Measurements from ENCODE around the gene VAPA.
"Not testable (repeated sequence)": the region's sequence is repeated elsewhere in the genome, so short reads cannot be mapped to it uniquely, and the experiment has no call there.

Gene VAPA

DNA sequence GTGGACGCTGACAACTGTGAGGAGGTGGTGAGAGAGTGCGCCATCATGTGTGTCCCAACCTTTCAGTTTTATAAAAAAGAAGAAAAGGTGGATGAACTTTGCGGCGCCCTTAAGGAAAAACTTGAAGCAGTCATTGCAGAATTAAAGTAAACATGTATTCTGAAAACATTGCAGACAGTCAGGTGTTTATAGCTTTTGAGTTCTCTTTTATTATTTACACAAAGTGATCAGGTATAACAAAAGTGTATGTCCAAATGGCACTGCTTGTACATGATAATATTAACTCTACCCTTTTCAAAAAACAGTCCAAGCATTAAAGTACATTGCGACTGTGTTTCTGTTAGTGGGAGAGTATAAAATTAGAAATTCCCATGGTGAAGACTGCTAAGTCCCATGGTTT lies 25.8 kb upstream of the VAPA start:
- FAIRE-seq = no peak
- DNase-seq (ENCODE audit: insufficient read length, low spot score) = no peak
- TF ChIP-seq, protein P1, sequence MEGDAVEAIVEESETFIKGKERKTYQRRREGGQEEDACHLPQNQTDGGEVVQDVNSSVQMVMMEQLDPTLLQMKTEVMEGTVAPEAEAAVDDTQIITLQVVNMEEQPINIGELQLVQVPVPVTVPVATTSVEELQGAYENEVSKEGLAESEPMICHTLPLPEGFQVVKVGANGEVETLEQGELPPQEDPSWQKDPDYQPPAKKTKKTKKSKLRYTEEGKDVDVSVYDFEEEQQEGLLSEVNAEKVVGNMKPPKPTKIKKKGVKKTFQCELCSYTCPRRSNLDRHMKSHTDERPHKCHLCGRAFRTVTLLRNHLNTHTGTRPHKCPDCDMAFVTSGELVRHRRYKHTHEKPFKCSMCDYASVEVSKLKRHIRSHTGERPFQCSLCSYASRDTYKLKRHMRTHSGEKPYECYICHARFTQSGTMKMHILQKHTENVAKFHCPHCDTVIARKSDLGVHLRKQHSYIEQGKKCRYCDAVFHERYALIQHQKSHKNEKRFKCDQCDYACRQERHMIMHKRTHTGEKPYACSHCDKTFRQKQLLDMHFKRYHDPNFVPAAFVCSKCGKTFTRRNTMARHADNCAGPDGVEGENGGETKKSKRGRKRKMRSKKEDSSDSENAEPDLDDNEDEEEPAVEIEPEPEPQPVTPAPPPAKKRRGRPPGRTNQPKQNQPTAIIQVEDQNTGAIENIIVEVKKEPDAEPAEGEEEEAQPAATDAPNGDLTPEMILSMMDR (IDR thresholded peaks at IDR 0.05; ENCODE audit: insufficient read depth, missing control alignments) = no peak

DNA sequence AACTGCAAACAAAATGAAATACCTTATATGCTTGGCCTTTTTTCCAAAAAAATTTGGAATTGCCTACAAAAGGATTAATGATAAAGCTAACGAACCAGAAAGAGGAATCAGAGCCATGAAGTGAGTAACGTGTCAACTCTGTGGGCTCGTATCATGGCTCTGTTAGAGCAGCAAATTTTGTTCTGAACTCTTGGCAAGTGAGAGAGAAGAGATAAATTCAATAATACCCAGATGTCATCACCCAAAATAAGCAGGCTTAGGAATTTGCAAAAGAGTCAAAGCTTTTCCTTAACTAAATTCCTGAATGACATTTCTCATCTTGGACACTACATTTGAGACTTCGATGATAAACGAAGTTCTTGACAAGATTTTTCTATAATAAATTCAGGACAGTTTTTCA lies 23.6 kb upstream of the VAPA start:
- DNase-seq (ENCODE audit: insufficient read length, low spot score) (no peak), FAIRE-seq (no peak)
- TF ChIP-seq, protein P1 (IDR thresholded peaks at IDR 0.05; ENCODE audit: insufficient read depth, missing control alignments) = no peak

DNA sequence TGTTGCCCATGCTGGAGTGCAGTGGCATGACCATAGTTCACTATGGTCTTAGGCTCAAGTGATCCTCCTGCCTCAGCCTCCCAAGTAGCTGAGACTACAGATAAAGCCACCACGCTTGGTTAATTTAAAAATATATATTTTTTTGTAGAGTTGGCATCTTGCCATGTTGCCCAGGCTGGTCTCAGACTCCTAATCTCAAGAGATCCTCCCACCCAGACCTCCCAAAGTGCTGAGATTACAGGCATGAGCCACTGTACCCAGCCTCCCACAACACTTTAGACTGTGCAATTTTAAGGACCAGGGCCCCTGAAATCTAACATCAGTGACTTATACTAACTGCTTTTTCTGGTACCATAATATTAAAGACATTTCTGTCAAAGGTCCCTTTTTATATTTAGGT lies 22.9 kb upstream of the VAPA start:
- FAIRE-seq (no peak), DNase-seq (ENCODE audit: insufficient read length, low spot score) (no peak)
- TF ChIP-seq, protein P1 (IDR thresholded peaks at IDR 0.05; ENCODE audit: insufficient read depth, missing control alignments) = no peak

DNA sequence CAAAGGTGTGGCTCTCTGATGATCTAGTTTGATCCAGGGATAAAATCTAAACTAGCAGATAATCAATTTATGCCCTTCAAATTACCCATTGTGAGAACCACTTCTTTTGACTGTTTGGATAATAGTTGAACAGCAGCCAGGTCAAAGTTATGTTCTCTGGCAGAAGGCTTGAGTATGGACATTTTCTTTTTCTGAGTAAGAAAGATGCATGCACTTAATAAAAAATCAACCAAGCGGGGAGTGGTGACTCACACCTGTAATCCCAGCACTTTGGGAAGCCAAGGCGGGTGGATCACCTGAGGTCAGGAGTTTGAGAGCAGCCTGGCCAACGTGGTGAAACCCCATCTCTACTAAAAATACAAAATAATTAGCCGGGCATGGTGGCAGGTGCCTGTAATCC lies 22.3 kb upstream of the VAPA start:
- DNase-seq (ENCODE audit: insufficient read length, low spot score); FAIRE-seq: not testable (repeated sequence)

DNA sequence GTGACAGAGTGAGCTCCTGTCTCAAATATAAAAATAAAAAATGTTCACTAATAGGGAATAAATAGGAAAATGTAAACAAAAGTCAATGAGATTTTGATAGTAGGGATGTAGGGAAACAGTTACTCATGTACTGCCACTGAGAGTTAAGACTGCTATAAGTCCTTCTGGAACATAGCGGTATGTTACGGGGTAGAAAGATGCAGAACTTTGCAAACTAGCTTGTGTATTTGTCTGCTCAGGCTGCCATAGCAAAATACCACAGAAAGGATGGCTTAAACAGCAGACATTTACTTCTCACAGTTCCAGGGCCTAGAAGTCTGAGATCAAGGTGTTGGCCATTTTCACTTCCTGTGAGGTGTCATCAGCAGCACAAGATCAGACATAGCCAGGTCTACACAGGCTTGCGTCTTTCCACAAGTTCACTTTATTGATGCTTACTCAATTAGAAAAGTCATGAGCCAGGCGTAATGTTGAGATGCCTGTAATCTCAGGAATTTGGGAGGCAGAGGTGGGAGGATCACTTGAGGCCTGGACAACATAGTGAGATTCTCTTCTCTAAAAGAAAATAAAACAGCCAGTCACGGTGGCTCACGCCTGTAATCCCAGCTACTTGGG lies 19.3 kb upstream of the VAPA start:
- TF ChIP-seq, protein P1 (IDR thresholded peaks at IDR 0.05; ENCODE audit: insufficient read depth, missing control alignments) = no peak
- no peak for FAIRE-seq
- DNase-seq (ENCODE audit: insufficient read length, low spot score) = no peak

DNA sequence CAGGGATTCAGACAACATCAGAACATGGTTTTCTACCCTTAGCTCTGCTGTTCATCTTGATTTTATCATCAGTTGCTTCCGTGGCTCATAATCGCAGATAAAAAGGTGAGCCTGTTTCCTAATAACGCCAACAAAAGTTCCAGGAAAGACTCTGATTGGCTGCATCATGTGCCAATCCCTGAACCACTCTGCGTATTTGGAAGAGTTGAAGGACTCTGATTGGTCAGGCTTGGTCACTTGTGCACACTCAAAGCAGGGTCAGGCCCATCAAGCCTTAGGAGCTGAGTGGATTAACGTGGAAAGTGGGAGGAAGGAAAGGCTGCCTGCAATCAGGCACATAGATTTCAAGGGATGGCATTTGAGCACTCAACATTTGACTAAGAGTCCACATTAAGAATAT lies 16.7 kb upstream of the VAPA start:
- DNase-seq (ENCODE audit: insufficient read length, low spot score) = no peak
- no peak for FAIRE-seq
- TF ChIP-seq, protein P1 (IDR thresholded peaks at IDR 0.05; ENCODE audit: insufficient read depth, missing control alignments) = no peak

DNA sequence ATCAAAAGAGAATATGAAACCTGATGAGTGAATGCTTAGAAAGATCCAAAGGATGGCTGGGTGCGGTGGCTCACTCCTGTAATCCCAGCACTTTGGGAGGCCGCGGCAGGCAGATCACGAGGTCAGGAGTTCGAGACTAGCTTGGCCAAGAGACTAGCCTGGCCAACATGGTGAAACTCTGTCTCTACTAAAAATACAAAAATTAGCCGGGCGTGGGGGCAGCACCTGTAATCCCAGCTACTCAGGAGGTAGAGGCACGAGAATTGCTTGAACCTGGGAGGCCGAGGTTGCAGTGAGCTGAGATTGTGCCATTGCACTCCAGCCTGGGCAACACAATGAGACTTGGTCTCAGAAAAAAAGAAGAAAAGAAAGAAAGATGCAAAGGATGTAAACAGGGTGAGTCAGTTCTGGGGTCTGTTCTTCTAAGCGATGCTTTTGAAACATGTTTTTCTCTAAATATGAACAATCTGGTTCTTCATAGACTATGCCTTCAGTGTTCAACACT lies 16.0 kb upstream of the VAPA start:
- FAIRE-seq; DNase-seq (ENCODE audit: insufficient read length, low spot score): not testable (repeated sequence)

DNA sequence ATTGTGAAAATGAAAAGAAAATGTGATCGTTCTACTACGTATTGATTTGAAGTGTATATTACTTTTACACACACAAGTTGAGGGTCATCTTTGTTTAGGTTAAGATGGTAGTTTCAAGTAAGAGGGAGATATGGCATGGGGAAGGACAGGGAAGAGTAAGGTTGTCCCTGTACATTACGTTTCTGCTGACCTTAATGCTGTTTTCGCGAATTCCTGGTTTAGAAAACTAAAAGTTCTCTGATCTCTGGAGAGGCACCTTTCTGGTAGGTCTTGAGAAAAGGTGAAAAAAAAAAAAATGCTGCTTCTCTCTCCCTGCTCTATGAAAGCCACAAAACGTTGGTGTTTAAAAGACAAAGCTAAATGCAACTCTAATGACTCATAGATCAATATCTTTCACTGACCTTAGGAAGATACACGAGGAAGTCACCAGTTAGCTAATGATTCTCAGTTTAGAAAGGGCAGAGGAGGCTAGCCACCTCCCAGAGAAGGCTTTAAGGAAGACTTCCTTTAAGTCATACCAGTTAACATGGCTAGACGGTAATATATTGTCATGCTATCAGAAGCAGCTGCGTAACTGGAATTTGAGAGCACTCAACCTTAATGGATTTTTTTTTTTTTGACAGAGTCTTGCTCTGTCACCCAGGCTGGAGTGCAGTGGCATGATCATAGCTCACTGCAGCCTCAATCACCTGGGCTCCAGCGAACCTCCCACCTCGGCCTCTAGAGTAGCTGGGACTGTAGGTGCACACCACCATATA lies 14.8 kb upstream of the VAPA start:
- DNase-seq (ENCODE audit: insufficient read length, low spot score) (no peak), FAIRE-seq (no peak)

DNA sequence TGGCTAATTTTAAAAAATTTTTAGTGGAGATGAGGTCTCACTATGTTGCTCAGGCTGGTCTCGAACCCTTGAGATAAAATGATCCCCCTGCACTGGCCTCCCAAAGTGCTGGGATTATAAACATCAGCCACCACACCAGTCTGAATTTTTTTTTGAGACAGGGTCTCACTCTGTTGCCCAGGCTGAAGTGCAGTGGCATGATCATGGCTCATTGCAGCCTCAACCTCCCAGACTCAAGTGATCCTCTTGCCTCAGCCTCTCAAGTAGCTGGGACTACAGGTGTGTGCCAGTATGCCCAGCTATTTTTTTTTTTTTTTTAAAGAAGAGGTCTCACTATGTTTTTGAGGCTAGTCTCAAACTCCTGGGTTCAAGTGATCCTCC lies 14.3 kb upstream of the VAPA start:
- not testable (repeated sequence) for FAIRE-seq; DNase-seq (ENCODE audit: insufficient read length, low spot score)

More for the DNA sequence above, 14.8 kb upstream of the VAPA start:
- TF ChIP-seq, protein P1 (IDR thresholded peaks at IDR 0.05; ENCODE audit: insufficient read depth, missing control alignments) = no peak
